Progenitor cell of endocrine pancreas (in vitro differentiated cells): ENCODE measurements around the gene LHCGR. TPM values are rescaled to one million over a fixed set of nuclear protein-coding genes. Genes with fewer than 3 reads are reported as not detected.

ENCODE experiments used
- DNase-seq: peaks from one replicate; pipeline ENCODE4 v3.0.0; 2021; ENCODE audit warnings: low spot score; ENCODE audit not compliant: unreplicated experiment
- H3K27ac Mint-ChIP-seq: 2 replicates; pipeline ENCODE4 v1.8.0; 2021; ENCODE audit warnings: mild to moderate bottlenecking, moderate library complexity, mixed read lengths
- H3K27me3 Mint-ChIP-seq: 2 replicates; pipeline ENCODE4 v1.8.0; 2021; ENCODE audit warnings: mixed read lengths
- H3K36me3 Mint-ChIP-seq: 2 replicates; pipeline ENCODE4 v1.8.0; 2022; ENCODE audit warnings: mixed read lengths; ENCODE audit not compliant: insufficient read depth
- H3K4me1 Mint-ChIP-seq: 2 replicates; pipeline ENCODE4 v1.8.0; 2021; ENCODE audit warnings: low read depth, mixed read lengths
- H3K4me3 Mint-ChIP-seq: 2 replicates; pipeline ENCODE4 v1.8.0; 2021; ENCODE audit warnings: low read depth, mild to moderate bottlenecking, moderate library complexity, mixed read lengths
- H3K9me3 Mint-ChIP-seq: 2 replicates; pipeline ENCODE4 v1.8.0; 2021; ENCODE audit warnings: low read depth, mixed read lengths
- CTCF ChIP-seq: fragments of 200-600 bp; sonication (generic); IDR thresholded peaks from one replicate; pipeline ENCODE4 v1.5.0; 2021; ENCODE audit warnings: antibody characterized with exemption, mild to moderate bottlenecking; ENCODE audit not compliant: unreplicated experiment
- total RNA-seq: library from RNA; stranded (reverse); gene quantifications from 2 replicates; pipeline ENCODE4 v1.2.1, GENCODE V29; 2021

The LHCGR gene
- total RNA-seq, 1 donor from 2014 or later, result not detected

DNA sequence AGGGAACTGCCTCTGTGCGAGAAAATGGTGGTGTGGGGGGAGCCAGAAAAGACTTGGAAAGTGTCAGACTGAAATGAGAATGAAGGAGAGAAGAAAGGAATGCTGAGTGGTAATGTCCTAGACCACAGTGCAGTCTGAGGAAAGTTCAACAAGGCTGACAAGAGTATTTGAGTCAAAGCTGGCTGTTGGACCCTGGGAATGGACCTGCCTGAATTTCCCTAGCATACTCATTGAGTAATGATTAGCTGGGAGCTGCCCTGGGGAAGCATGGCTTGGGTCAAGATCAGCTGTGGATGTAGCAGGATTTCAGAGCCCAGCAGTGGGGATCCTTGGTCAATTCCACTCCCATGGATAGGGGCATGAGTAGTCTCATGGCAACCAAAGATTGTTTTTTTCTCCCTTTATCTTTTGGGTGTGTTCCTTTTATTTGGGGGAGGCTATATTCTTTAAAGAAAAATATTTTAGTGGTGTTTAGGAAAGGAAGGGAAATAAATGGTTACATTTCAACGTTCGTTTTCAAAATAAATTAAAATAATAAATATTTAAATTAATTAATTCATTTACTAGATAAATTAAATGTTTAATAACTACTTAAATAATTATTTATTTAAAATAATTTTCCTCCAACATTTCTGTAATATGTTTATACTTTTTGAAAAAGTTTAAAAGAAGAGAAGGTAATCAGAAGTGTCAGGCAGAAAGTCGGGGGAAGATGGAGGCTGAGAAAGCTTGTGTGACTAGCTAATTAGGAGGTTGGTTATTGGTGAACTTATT lies 15.9 kb upstream of the LHCGR start:
- peaks cover 9% of the 10 kb centered on the region for H3K4me1 Mint-ChIP-seq
- no peak for TF ChIP-seq CTCF
- no peak overlapping the region for H3K4me3 Mint-ChIP-seq
- DNase-seq, result no peak
- H3K9me3 Mint-ChIP-seq, result no peaks in the 10 kb centered on the region
- peaks cover 6% of the 10 kb centered on the region for H3K27me3 Mint-ChIP-seq
- no peak overlapping the region for H3K27ac Mint-ChIP-seq
- no peaks in the 10 kb centered on the region for H3K36me3 Mint-ChIP-seq

- H3K4me3 Mint-ChIP-seq, result no peak overlapping the region
- no peak for DNase-seq
- peaks cover 9% of the 10 kb centered on the region for H3K4me1 Mint-ChIP-seq
- H3K36me3 Mint-ChIP-seq, result no peaks in the 10 kb centered on the region
- H3K9me3 Mint-ChIP-seq, result no peaks in the 10 kb centered on the region
- no peak for TF ChIP-seq CTCF
- no peak overlapping the region for H3K27ac Mint-ChIP-seq
- peaks cover 6% of the 10 kb centered on the region for H3K27me3 Mint-ChIP-seq
Observed at GRCh38 chr2:48770181-48770580, 14.7 kb upstream of the LHCGR start.

DNA sequence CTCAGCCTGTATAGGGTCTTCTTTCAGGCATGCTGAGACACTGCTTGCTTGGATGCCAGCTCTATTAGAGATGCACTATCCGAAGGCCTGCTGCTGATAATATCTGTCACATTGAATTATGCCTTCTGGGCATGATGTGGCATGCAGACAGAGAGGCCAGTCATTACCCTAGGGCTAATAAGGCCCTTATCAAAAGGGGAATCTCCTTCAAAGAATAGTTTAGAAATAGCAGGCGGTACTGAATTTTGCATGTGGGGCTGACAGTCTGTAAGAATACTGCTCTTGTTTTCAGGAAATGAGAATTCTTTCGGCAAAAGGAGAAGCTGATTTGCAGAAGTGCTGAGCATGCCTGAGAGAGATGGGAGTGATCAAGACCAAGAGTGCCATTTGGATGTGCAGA lies 13.1 kb upstream of the LHCGR start:
- H3K4me1 Mint-ChIP-seq, result peaks cover 9% of the 10 kb centered on the region
- no peak overlapping the region for H3K27ac Mint-ChIP-seq
- no peaks in the 10 kb centered on the region for H3K36me3 Mint-ChIP-seq
- DNase-seq, result no peak
- no peaks in the 10 kb centered on the region for H3K9me3 Mint-ChIP-seq
- no peak for TF ChIP-seq CTCF
- H3K27me3 Mint-ChIP-seq, result peaks cover 3% of the 10 kb centered on the region
- H3K4me3 Mint-ChIP-seq, result no peak overlapping the region

DNA sequence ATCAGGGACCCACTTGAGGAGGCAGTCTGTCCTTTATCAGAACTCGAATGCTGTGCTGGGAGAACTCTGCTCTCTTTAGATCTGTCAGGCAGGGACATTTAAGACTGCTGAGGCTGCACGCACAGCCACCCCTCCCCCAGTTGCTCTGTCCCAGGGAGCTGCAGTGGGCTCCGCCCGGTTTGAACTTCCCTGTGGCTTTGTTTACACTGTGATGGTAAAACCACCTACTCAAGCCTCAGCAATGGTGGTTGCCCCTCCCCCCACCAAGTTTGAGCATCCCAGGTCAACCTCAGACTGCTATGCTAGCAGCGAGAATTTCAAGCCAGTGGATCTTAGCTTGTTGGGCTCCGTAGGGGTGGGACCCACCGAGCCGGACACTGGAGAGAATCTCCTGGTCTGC lies 11.8 kb upstream of the LHCGR start:
- no peak for DNase-seq
- no peak overlapping the region for H3K27ac Mint-ChIP-seq
- no peaks in the 10 kb centered on the region for H3K36me3 Mint-ChIP-seq
- peaks cover 9% of the 10 kb centered on the region for H3K4me1 Mint-ChIP-seq
- no peaks in the 10 kb centered on the region for H3K27me3 Mint-ChIP-seq
- H3K9me3 Mint-ChIP-seq, result peaks cover 1% of the 10 kb centered on the region
- H3K4me3 Mint-ChIP-seq, result no peak overlapping the region
- TF ChIP-seq CTCF, result no peak

DNA sequence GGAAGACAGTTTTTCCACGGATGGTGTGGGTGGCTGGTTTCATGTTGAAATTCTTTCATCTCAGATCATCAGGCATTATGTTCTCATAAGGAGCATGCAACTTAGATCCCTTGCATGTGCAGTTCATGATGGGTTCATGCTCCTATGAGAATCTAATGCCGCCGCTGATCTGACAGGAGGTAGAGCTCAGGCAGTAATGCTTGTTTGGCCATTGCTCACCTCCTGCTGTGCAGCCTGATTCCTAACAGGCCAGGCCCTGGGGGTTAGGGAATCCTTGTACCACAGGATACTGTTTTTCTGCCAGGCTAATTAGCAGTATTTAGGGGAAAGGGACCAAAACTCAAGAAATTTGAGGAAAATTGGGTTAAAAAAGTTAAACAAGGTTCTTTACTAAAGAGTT lies 5.3 kb upstream of the LHCGR start:
- Mint-ChIP-seq H3K4me3 (no peak overlapping the region), H3K27me3 (peaks cover 19% of the 10 kb centered on the region), H3K36me3 (no peaks in the 10 kb centered on the region), H3K4me1 (peaks cover 6% of the 10 kb centered on the region), H3K9me3 (peaks cover 4% of the 10 kb centered on the region), H3K27ac (no peak overlapping the region)
- no peak for TF ChIP-seq CTCF
- no peak for DNase-seq
